Measurements from ENCODE around the gene COL6A2. TPM values are rescaled to one million over a fixed set of nuclear protein-coding genes. Genes with fewer than 3 reads are reported as not detected.
"Not testable (repeated sequence)": the region's sequence is repeated elsewhere in the genome, so short reads cannot be mapped to it uniquely, and the experiment has no call there.

The COL6A2 gene
- polyA plus RNA-seq, 2 of the 4 experiments (the other 2 are of a cell fraction) = 2.3 to 13.1 TPM

DNA sequence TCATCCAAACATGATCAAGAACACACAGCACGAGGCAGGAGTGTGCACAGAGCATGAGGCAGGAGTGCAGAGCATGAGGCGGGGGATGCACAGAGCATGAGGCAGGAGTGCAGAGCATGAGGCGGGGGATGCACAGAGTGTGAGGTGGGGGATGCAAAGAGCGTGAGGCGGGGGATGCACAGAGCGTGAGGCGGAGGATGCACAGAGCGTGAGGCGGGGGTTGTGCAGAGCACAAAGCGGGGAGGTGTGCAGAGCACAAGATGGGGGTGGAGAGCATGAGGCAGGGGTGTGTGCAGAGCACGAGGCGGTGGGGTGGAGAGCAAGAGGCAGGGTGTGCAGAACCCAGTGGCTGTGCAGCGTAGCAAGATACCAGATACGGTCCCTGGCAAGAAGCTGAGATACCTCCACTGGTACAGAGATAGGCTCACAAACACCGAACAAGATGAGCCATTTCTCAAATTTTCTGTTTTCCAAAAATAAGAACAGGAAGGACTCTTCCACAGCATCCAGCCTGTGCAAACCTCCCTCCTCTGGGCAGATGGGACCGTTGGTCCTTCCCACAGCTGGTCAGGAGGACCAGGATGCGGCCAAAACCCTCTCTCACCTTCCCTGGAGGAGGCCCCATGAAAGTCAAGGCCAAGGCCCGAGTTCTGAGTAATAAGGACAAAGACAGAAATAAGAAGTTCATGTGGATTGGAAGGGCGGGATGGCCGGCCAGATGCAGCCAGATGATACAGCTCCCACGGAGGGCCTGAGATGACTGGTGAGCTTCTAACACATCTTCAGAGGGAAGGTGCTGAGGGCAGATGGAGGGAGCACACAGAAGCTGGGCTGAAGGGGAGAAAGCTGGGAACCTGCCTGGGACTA is 74.3 kb downstream of the COL6A2 start (continued):
- TF ChIP-seq, protein P1, sequence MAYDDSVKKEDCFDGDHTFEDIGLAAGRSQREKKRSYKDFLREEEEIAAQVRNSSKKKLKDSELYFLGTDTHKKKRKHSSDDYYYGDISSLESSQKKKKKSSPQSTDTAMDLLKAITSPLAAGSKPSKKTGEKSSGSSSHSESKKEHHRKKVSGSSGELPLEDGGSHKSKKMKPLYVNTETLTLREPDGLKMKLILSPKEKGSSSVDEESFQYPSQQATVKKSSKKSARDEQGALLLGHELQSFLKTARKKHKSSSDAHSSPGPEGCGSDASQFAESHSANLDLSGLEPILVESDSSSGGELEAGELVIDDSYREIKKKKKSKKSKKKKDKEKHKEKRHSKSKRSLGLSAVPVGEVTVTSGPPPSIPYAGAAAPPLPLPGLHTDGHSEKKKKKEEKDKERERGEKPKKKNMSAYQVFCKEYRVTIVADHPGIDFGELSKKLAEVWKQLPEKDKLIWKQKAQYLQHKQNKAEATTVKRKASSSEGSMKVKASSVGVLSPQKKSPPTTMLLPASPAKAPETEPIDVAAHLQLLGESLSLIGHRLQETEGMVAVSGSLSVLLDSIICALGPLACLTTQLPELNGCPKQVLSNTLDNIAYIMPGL (CRISPR knock-in tag; IDR thresholded peaks at IDR 0.05; ENCODE audit: borderline replicate concordance) = no peak
- TF ChIP-seq KDM5A (IDR thresholded peaks at IDR 0.05) = no peak
- TF ChIP-seq SMC3 (IDR thresholded peaks at IDR 0.05) = no peak
- TF ChIP-seq NFE2L2 (conservative IDR thresholded peaks at IDR 0.05; ENCODE audit: low read length) = no peak
- no peak for TF ChIP-seq RCOR1 (IDR thresholded peaks at IDR 0.05; ENCODE audit: low read depth, low read length)
- no peak for TF ChIP-seq ZNF302 (CRISPR knock-in tag; IDR thresholded peaks at IDR 0.05)
- no peak for TF ChIP-seq JUN (IDR thresholded peaks at IDR 0.05)

DNA sequence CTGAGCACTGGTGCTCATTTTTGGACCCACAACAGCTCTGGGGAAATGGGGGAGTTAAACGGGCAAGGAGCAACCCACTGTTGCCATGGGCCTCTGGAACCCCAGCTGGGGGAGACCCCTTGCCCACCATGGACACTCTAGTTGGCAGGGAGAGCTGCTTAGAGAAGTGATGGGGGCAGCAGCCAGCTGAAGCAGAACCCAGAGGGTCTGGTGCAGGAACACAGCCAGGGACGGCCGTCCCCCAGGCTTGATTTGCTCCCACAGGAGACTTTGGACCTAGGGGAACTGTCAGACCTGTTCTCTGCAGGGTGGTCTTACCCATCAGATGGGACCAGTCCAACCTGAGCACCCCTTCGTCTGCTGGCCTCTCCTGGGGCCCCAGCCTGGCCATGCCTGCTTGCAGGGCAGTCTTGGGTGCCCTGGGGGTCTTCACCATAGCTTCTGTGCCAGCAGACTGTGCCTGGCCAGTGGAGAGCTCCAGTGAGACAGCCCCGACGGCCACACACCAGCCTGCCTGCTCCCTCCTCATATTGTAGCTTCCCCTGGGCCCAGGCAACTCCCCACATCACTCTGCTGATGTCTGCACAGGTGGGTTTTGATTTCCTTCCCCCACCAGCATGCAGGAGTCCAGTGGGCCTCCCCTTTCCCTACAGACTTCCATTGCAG is 75.1 kb downstream of the COL6A2 start:
- CTCF ChIA-PET = interaction anchor here (0.8 to 1.4 kb wide), 3 partner anchors 18 to 55 kb away, joined by 3 read pairs; no protein-coding TSS in a partner anchor
- H3K9me3 ChIP-seq = peaks cover 10% of the 10 kb centered on the region; the same call in 2 of the 3 replicates
- ATAC-seq = no peak
- no peak for FAIRE-seq
- H3K4me1 ChIP-seq = no peaks in the 10 kb centered on the region
- no peak for TF ChIP-seq POLR2A (IDR thresholded peaks at IDR 0.05; ENCODE audit: low read length)
- no peak for TF ChIP-seq MYC (IDR thresholded peaks at IDR 0.05; ENCODE audit: borderline replicate concordance, low read length)
- TF ChIP-seq, protein P1 (CRISPR knock-in tag; IDR thresholded peaks at IDR 0.05; ENCODE audit: borderline replicate concordance) = no peak
- no peak for TF ChIP-seq EHF (CRISPR knock-in tag; IDR thresholded peaks at IDR 0.05)
- no peak for TF ChIP-seq CBX8 (IDR thresholded peaks at IDR 0.05)
- TF ChIP-seq RCOR1 (IDR thresholded peaks at IDR 0.05; ENCODE audit: low read depth, low read length) = no peak
- TF ChIP-seq HDAC2 (IDR thresholded peaks at IDR 0.05) = no peak
- TF ChIP-seq KDM5A (IDR thresholded peaks at IDR 0.05) = no peak
- TF ChIP-seq BHLHE40 (IDR thresholded peaks at IDR 0.05; ENCODE audit: low read depth, low read length) = no peak
- no peak for TF ChIP-seq EP300 (IDR thresholded peaks at IDR 0.05)
- TF ChIP-seq, protein P2, sequence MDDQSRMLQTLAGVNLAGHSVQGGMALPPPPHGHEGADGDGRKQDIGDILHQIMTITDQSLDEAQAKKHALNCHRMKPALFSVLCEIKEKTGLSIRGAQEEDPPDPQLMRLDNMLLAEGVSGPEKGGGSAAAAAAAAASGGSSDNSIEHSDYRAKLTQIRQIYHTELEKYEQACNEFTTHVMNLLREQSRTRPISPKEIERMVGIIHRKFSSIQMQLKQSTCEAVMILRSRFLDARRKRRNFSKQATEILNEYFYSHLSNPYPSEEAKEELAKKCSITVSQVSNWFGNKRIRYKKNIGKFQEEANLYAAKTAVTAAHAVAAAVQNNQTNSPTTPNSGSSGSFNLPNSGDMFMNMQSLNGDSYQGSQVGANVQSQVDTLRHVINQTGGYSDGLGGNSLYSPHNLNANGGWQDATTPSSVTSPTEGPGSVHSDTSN (IDR thresholded peaks at IDR 0.05) = no peak
- TF ChIP-seq NFE2L2 (conservative IDR thresholded peaks at IDR 0.05; ENCODE audit: low read length) = no peak
- TF ChIP-seq, protein P3, sequence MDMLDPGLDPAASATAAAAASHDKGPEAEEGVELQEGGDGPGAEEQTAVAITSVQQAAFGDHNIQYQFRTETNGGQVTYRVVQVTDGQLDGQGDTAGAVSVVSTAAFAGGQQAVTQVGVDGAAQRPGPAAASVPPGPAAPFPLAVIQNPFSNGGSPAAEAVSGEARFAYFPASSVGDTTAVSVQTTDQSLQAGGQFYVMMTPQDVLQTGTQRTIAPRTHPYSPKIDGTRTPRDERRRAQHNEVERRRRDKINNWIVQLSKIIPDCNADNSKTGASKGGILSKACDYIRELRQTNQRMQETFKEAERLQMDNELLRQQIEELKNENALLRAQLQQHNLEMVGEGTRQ (IDR thresholded peaks at IDR 0.05) = no peak
- no peak for TF ChIP-seq FOSB (CRISPR knock-in tag; IDR thresholded peaks at IDR 0.05)
- WGBS (ENCODE audit: missing lambda C conversion rate) = 43% methylated on average over 4 of the region's 6 CpGs
- no peak overlapping the region for H3K4me2 ChIP-seq
- no peak for DNase-seq (ENCODE audit: low read depth in 1 of 2, low spot score in 1 of 2)
- POLR2A ChIA-PET = no interaction called here
- H3K4me3 ChIP-seq = no peak overlapping the region
- no peak overlapping the region for H3K27ac ChIP-seq

DNA sequence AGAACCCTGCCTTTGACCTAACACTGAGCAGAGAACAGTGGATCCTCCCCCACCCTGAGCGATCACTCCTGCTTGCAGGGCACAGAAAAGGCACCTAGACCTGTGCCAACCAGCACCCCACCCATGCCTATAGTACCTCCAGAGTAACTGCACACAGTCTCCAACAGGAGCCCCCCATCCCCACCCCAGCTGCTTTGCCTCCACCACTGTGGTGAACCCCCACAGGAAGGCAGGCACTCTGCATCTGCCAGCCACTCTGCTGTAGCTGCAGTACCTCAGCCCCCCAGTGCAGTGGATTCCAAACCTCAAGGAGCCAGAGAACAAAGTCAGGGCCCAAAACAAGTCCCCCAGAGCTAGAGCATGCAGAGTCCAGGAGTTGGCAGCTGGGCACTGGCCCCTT is 75.7 kb downstream of the COL6A2 start:
- FAIRE-seq (no peak), ATAC-seq (no peak)
- CTCF ChIA-PET = interaction anchor here (0.9 to 1.4 kb wide), 3 partner anchors 20 to 54 kb away, joined by 3 read pairs; no protein-coding TSS in a partner anchor

DNA sequence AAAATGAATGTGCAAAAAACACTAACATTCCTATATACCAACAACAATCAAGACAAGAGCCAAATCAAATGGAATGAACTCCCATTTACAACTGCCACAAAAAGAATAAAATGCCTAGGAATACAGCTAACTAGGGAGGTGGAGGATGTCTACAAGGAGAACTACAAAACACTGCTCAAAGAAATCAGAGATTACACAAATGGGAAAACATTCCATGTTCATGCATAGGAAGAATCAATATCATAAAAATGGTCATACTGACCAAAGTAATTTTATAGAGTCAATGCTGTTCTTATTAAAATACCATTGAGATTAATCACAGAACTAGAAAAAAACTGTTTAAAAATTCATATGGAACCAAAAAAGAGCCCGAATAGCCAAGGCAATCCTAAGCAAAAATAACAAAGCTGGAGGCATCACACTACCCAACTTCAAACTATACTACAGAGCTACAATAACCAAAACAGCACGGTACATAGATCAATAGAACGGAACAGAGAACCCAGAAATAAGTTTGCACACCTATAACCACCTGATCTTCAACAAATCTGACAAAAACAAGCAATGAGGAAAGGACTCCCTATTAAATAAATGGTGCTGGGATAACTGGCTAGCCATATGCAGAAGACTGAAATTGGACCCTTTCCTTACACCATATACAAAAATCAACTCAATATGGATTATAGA is 78.7 kb downstream of the COL6A2 start:
- H3K4me2 ChIP-seq; FAIRE-seq; CTCF ChIA-PET; ATAC-seq; H3K4me1 ChIP-seq; H3K4me3 ChIP-seq; H3K27ac ChIP-seq; DNase-seq (ENCODE audit: low read depth in 1 of 2, low spot score in 1 of 2); H3K9me3 ChIP-seq; POLR2A ChIA-PET: not testable (repeated sequence)
- 13% methylated on average over 3 of the region's 3 CpGs for WGBS (ENCODE audit: missing lambda C conversion rate)

More for the DNA sequence above, 75.7 kb downstream of the COL6A2 start:
- Histone ChIP-seq H3K27ac (no peak overlapping the region), H3K4me2 (no peak overlapping the region), H3K9me3 (peaks cover 10% of the 10 kb centered on the region; the same call in 2 of the 3 replicates), H3K4me1 (no peaks in the 10 kb centered on the region), H3K4me3 (no peak overlapping the region)
- TF ChIP-seq, protein P4, sequence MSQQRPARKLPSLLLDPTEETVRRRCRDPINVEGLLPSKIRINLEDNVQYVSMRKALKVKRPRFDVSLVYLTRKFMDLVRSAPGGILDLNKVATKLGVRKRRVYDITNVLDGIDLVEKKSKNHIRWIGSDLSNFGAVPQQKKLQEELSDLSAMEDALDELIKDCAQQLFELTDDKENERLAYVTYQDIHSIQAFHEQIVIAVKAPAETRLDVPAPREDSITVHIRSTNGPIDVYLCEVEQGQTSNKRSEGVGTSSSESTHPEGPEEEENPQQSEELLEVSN (IDR thresholded peaks at IDR 0.05; ENCODE audit: borderline replicate concordance, low read depth) = no peak
- no peak for TF ChIP-seq CHD2 (IDR thresholded peaks at IDR 0.05; ENCODE audit: low read length, partially characterized antibody)
- no peak for TF ChIP-seq EP300 (IDR thresholded peaks at IDR 0.05)
- TF ChIP-seq ZC3H11A (IDR thresholded peaks at IDR 0.05) = no peak
- no peak for TF ChIP-seq RCOR1 (IDR thresholded peaks at IDR 0.05; ENCODE audit: low read depth, low read length)
- TF ChIP-seq RARB (CRISPR knock-in tag; IDR thresholded peaks at IDR 0.05) = no peak
- no peak for TF ChIP-seq FOXS1 (CRISPR knock-in tag; IDR thresholded peaks at IDR 0.05)
- TF ChIP-seq KDM1A (IDR thresholded peaks at IDR 0.05; ENCODE audit: low read depth) = no peak
- no peak for TF ChIP-seq ZNF302 (CRISPR knock-in tag; IDR thresholded peaks at IDR 0.05)
- no peak for TF ChIP-seq TFCP2L1 (CRISPR knock-in tag; IDR thresholded peaks at IDR 0.05)
- TF ChIP-seq RFX5 (IDR thresholded peaks at IDR 0.05) = no peak
- POLR2A ChIA-PET = no interaction called here
- 60% methylated on average over 1 of the region's 1 CpG for WGBS (ENCODE audit: missing lambda C conversion rate)
- no peak for DNase-seq (ENCODE audit: low read depth in 1 of 2, low spot score in 1 of 2)

All from A549 (cell line).